GM23338 (cell line): ENCODE results near the gene RBP7.

Experiments
- CTCF ChIP-seq, 2 experiments: fragments of 200-600 bp in 1 of 2; sonication (generic) in 1 of 2; conservative IDR thresholded peaks; 2 replicates each; pipeline versions ENCODE4 v1.5.1 to v1.6.1; 2016 to 2017; ENCODE audit warnings: antibody characterized with exemption in 2 of 2, low read depth in 2 of 2, mild to moderate bottlenecking in 2 of 2, moderate library complexity in 1 of 2
- EZH2 ChIP-seq: fragments of 200-600 bp; sonication (generic); IDR thresholded peaks from one replicate; pipeline ENCODE4 v1.8.0; 2017; ENCODE audit warnings: antibody characterized with exemption, mild to moderate bottlenecking, low read depth; ENCODE audit not compliant: unreplicated experiment
- POLR2AphosphoS5 ChIP-seq: IDR thresholded peaks from 2 replicates; pipeline ENCODE4 v1.6.1; 2016; ENCODE audit warnings: antibody characterized with exemption, low read depth
- REST ChIP-seq: IDR thresholded peaks from one replicate; pipeline ENCODE4 v1.6.1; 2018; ENCODE audit warnings: antibody characterized with exemption; ENCODE audit not compliant: unreplicated experiment

- no peak for TF ChIP-seq CTCF (conservative IDR thresholded peaks at IDR 0.05; ENCODE audit: low read depth in 2 of 2)
- TF ChIP-seq EZH2: no peak
- no peak for TF ChIP-seq REST
- no peak for TF ChIP-seq POLR2AphosphoS5
Measured at GRCh38 chr1:10051656-10052055, 54.6 kb downstream of the RBP7 start.
